M059J (cell line): Measurements from ENCODE around the gene CEMIP2. TPM values are rescaled to one million over a fixed set of nuclear protein-coding genes. Genes with fewer than 3 reads are reported as not detected.
"Not testable (repeated sequence)": the region's sequence is repeated elsewhere in the genome, so short reads cannot be mapped to it uniquely, and the experiment has no call there.

Experiments
- DNase-seq: peaks from one replicate; pipeline ENCODE4 v3.0.0-alpha.2; 2012; ENCODE audit warnings: low read depth
- total RNA-seq: library from RNA; depleted of rRNA; stranded (reverse); fragments of >200 nt; shearing (Covaris generic); gene quantifications from 2 replicates; pipeline ENCODE4 v1.2.3, GENCODE V29; 2014

Gene CEMIP2
- total RNA-seq, 1 experiment from 2014 or later, result 42.3 TPM

DNA sequence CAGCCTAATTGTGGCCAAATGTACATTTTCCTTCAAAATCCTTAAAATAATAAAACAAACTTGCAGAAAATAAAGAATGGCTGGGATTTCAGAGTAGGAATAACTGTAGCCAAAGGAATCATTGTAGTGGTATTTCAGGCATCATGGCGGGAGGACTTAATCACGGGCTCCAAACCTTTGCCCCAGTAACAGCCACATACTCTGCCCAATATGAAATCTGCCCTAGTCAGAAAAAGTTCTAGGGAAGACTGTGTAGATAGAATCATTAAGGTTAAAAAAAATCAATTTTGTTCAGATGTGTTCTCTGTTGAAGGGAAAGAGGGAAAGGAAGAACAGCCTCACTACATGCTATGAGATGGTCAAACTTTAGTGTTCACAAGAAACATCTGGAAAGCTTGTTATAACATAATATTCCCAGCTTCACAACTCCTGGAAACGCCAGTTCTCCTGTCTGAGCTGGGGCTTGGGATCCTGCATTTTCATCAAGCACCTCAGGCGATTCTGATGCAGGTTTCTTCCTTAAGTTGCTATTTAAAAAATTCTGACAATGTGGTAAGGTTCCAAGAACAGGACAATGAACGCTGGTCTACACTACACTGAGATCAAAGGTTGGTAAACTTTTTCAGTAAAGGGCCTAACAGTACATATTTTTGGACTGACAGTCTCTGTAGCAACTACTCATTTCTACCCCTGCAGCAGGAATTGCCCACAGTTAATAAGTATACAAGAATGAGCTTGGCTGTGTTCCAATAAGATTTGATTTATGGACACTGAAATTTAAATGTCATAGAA is 87.9 kb downstream of the CEMIP2 start:
- peak; percentile 92 for DNase-seq

DNA sequence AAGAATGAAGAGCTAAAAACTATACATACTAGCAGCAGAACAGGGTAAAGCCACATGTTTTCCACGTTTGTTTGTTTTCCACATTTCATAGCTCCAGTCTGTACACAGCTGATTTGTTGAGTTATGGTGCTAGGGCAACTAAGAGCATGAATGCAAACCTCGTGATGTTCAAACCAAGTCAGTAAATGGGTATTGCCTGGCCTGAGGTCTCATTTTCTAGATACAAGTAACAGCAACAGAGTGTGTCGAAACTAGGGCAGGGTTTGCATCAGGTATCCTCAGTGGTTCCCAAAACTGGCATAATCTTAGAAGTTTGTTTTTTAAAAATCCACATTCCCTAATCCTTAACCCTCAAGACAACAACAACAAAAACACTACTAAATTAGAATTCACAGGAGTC is 89.3 kb downstream of the CEMIP2 start:
- DNase-seq, result no peak

DNA sequence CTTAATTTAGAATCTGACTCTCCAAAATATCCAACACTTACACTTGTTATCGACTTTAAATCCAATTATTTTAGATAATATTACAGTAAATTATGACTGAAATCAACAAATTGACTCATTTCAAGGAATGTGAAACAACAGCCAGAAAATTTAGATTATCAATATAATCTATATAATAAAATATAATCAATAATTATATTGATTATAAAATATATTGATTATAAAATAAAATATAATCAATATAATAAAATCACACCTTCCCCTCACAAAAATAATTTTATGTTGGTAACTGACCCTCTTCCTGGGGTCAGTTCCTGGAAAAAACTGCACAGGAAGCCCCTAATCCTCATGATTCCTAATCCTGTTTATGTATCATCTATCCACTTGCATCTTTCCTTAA is 91.1 kb downstream of the CEMIP2 start:
- DNase-seq, result no peak

DNA sequence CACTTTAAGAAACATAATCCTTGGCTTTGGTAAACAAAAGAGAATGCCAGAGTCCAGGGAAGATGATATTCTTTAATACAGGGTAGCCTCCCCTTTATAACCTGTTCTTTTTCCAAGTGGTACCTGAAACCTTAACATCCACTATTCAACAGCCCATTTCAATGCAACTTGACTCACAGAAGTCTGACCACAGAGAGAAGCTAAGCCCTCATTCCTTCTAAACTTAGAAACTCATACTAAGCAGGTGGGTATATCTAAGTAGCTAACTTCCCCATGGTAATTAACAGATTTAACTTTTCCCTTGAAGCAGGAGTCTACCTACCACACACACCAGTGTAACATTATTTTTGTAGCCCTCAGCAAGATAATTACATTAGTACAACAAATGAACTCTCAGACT is 91.9 kb downstream of the CEMIP2 start:
- no peak for DNase-seq

DNA sequence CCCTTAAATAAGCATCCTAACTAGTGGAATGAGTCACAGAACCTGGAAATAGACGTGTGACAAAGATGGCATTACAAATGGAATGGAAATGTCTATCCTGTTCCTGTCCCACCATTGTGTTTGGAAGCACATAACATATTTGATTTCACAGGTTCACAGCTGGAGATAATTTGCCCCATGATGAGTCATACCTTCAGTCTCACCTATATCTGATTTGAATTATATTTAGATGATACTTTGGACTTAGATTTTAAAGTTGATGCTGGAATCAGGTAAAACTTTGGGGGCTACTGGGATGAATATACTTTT is 92.5 kb downstream of the CEMIP2 start:
- peak; percentile 70 for DNase-seq

DNA sequence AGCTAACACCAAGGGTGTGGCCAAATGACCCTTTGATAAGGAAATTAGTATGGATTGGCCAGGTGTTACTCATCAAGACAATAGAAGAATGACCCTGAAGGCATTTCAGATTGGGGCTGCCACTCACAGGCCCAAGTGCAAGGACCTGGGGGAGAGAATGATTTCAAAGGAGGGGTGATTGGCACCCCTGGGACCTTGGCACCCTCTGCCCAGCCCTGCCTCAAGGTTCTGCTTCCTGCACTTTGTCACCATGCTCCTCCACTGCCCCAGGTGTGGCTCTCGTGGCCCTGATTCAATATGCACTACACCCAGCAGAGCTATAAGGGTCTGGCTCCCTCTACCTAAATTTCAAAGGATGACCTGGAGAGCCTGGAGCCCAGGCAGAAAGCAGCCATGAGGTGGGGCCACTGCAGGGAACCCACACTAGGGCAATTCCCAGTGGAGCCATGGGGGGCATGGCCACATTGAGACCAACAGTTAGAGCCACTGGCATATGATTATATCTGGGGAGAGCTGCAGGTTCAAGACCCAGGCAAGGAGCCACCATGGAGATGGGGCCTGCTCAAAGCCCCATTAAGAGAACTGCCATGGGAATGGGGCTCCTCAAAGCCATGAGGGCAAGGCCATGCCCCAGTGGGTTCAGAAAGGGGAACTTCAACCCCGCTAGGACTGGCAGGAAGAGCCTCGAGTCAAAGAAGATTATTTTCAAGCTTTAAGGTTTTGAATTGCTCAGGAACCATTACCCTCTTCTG is 93.0 kb downstream of the CEMIP2 start:
- DNase-seq, result no peak

DNA sequence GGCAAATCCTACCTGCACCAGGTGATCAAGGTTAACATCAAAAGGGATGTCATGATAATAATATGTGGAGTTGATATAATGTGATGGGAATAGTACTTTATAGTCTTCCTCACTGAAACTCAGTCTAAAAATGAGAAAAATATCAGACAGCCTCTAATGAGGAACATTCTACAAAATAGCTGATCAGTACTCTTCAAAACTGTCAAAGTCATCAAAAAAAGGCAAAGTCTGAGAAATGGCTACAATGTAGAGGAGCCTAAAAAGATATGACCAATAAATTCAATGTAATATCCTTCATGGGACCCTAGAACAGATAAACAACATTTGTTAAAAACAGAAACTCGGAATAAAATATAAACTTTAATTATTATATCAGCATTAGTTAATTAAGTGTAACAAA is 95.7 kb downstream of the CEMIP2 start:
- no peak for DNase-seq

DNA sequence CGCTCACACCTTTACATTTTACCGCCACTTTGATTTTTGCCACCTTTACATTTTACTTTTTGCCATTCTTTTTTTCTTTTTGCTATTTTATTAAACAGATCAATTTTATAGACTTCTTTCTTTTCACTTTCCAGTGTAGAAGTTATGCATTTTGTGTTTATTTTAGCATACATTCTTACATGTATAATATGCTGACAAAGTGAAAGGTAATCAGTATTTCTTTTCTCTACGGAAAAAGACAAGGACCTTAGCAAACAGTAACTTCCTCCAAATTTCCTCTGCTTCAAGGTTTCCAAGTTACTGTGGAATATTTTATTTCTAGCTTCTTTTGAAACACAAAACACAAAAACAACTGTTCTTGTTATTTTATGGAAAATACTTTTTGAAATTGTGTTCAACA is 97.0 kb downstream of the CEMIP2 start:
- DNase-seq, result no peak

DNA sequence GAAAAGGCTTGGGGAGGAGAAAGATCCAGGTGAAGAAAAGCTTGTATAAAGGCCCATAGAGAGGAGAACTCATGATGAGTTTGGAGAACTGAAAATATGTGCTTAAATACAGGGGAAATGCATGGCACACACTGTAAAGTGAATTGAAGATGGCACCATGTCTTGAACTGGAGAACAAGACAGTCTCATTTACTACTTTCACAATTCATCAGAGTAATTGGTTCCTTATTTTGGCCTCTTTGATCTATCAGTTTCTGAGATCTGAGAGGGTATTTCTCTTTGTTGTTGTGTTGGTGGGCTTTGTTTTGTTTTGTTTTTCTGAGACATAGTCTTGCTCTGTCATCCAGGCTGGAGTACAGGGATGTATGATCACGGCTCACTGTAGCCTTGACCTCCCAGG is 98.2 kb downstream of the CEMIP2 start:
- no peak for DNase-seq

DNA sequence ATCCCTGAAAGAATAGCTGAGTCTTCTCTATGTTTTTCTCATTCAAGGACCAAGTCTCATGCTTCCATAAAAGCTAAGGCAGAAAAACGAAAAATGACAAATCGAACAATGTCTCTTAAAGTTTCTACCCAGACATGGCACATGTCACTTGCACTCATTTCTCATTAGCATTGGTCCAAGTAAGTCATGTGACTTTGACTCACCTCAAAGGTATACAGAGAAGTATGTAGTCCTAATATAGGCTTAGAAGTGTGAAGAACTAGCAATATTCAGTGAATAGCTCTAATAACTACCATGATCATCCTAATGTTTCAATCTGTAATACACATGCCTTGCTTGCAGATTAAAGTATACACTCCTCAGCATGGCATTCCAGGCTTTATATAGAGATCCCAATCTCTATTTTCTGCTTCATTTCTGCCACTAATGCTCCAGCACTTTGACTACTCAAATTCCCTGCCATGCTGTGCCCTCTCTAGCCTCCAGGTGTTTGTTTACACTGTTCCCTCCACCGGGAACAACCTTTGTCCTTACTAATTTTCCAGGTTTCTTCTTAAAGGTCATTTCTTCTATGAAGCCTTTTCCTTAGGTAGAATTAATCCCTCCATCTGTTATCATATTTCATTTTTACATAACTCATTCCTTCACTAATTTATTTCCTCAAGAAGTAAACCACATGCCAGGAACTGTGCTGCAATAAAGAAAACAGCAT is 98.9 kb downstream of the CEMIP2 start:
- no peak for DNase-seq

DNA sequence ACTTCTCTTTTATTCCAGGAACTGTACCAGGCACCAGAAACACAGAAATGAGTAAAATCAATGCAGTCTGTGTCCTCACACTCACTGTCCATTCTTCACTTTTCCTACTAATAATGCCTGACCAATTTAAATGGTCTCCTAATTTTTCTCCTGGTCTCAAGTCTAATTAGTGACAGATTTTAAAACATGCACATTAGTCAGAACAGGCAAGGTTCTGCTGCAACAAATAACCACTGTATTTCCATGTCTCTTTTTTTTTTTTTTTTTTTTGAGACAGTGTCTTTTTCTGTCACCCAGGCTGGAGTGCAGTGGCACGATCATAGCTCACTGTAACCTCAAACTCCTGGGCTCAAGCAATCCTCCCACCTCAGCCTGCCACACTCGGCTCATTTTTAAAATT is 99.6 kb downstream of the CEMIP2 start:
- DNase-seq, result no peak

DNA sequence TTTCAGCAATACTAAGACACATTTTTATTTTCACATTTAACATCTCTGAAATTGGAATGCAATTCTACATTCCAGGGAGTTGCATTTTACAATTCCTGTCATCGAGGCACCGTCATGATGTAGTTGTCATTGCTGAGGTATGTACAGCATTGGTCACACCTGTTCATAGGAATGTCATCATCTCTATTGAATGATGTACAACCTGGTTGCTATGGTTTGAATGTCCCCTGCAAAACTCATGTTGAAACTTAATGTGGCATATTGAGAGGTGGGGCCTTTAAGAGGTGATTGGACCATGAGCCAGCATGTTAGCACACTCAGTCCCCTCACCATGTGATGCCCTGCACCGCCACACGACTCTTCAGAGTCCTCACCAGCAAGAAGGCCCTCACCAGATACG is 103.1 kb downstream of the CEMIP2 start:
- no peak for DNase-seq

DNA sequence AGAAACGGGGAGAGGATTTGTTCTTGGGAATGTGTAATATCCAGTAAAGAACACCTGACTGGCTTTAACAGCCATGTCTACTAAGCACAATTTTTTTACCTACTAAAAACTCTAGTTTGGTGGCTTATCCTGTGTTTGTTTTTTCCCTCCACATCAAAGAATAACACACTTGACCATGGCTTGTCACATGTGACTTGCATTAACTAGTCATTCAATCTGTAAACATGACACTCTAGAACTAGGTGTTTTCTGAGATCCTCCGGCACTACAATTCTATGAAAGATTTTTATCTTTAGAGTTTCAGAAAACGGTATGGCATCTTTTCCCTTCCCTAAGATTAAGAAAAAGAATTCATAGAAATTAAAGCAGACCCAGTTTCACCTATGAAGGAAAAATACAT is 103.7 kb downstream of the CEMIP2 start:
- DNase-seq, result no peak

DNA sequence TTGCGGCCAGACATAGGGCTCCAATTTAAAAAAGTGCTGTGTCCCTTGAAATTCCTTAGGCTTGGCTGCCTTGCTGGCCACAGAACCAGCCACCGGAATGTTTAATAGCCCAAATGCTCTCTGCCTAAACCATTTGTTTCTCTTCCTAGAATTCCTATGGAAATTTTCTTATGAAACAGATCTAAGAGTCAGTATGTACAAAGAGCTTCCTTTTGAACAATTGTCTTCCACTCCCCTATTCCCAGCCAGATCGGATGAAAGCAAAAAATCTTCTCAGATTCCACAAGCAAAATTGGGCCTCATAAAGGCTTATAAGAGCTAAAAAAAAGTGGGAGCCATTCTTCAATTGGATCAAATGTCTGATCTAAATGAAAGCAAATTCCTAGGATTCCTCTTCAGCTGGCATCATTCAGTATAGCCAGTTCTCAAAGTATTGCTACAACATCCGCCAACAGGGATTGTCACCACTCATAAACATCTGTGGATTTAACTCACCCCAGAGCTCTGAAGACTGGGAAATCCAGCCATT is 104.3 kb downstream of the CEMIP2 start:
- peak; percentile 80 for DNase-seq

DNA sequence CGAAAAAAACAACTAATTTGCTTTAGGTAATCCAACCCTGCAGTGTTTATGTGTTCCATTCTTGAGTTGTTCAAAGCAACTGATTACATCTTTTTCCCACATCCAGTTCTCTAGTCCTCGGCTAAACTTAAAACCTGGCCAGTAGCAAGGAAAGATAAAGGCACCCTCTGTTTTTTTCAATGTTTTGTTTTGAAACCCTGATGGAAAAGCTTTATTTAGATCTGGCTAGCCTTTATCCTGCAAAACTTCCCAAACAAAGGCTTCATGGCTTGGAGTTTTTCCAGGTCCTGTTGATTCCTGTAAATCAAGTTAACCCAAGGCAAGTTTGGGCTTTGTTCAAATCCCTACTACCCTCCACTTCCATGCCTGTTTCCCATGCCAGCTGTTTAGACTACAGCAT is 105.1 kb downstream of the CEMIP2 start:
- DNase-seq, result peak; percentile 82

DNA sequence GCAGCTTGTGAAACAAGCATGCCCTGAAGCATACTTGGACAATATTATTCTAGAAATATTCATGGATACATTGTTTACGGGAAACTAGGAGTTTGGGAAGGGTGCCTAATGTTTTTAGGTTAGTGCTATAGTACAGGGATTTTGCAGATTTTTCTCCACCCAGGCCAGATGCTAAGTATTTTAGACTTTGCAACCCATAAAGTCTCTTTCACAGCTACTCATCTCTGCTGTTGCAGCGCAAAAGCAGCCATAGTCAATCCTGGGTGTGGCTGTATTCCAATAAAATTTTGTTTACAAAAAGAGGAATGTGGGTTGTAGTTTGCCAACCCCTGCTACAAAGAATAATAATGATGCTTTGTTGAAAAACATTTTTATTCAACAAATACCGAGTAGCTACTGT is 106.2 kb downstream of the CEMIP2 start:
- no peak for DNase-seq

DNA sequence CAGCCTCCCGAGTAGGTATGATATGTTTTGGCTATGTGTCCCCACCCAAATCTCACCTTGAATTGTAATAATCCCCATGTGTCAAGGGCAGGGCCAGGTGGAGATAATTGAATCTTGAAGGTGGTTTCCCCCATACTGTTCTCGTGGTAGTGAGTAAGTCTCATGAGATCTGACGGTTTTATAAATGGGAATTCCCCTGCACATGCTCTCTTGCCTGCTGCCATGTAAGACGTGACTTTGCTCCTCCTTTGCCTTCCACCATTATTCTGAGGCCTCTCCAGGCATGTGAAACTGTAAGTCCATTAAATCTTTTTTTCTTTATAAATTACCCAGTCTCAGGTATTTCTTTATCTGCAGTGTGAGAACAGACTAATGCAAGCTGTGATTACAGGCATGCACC is 111.0 kb downstream of the CEMIP2 start:
- not testable (repeated sequence) for DNase-seq

DNA sequence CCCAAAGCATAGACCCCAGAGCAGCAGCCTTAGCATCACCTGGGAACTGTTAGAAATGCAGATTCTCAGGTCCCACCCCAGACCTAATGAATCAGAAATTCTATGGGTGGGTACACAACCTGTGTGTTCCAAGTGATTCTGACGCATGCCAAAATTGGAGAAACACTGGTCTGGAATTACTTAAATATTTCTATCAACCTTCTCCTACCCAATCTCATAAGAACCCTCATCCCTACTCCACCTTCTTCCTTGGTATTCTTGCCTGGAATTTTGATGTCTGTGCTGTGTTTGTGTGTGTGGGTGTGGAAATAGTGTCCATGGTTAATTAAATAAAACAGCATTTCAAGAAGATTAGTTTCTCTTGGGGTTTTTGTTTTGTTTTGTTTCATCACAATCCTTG is 111.8 kb downstream of the CEMIP2 start:
- no peak for DNase-seq

DNA sequence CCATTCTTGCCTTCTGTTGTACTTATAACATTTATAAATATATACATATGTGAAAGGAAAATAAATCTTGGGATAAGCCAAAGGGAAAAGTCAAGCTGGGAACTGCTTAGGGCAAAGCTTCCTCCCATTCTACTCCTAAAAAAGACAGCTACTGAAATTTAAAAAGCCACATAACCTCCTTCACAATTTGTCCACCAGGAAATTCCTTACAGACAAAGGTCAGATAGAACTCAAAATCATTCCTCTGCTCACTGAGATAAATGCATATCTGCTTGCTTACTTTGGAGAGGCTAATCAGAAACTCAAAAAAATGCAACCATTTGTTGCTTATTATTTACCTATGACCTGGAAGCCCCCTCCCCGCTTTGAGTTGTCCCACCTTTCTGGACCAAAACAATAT is 112.5 kb downstream of the CEMIP2 start:
- no peak for DNase-seq

DNA sequence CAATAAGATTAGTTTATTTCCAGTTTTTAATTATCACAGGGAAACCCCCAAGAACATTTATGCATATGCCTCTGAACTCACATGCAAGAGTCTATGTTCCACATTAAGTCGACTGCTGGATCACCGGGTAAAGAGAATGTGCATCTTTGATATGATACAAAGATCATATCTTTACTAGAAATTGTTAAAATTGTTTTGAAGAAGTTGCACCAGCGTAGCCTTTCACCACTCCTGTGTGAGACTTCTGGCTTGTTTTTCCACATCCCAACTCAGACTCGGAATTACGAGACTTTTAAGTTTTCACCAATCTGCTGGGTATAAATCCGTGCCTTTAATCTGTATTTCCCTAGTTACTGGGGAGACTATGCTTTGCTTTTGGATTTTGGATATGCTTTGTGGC is 113.2 kb downstream of the CEMIP2 start:
- DNase-seq, result no peak

DNA sequence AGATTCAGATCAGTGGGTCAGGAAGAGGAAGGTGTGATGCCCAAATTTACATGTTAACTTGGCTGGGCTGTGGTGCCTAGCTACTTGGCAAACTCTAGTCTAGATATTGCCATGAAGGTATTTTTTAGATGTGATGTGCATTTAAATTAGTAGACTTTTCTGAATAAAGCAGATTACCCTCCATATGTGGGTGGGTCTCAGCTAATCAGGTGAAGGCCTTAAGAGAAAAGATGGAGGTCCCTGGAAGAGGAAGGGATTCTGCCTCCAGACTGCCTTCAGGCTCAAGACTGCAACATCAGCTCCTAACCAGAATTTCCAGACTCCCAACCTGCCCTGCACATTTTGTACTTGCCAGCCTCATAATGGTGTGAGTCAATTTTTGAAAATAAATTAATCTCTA is 115.8 kb downstream of the CEMIP2 start:
- DNase-seq, result no peak

DNA sequence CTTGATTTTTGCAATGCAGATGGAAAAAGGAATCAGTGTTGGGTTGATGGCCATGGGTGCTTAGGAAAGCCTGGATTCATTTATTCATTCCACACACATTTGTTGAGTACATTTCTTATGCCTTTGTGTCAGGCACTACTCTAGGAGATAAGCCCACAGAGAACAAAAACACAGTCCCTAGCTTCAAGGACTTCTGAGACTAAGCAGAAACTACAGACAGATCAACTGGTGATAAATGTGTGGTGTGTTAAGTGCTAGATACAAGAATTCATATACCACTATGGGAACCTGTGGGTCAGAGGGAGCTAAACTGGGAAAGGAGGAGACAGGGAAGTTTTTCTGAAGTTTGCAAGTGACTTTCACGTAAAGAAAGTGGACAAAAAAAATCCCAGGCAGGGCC is 119.9 kb downstream of the CEMIP2 start:
- no peak for DNase-seq

DNA sequence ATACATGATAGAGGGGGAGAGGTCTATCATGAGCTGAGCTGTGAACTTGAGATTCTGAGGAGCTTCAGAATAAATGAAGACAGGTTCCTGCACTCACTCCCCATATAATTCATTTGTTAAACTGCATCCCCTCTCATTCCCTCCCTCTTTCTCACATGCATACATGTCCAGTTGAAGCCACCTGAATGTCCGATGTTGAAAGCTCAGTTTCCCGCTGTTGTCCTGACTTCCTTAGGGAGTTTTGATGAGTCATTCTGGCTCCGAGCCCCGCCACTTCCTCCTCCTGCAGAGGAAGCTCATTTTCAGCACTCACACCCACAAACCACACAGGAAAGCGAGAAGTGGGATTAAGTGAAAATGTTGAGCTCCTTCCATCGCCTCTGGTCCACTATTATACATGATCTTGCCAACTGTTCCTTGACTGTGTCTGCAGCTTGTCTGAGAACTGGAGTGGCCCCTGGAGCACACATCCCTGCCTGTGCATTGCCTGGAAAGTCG is 121.2 kb downstream of the CEMIP2 start:
- peak; percentile 94 for DNase-seq
